Stomach (tissue), 9 donors: ENCODE results near the gene SLC12A3. TPM values are rescaled to one million over a fixed set of nuclear protein-coding genes. Genes with fewer than 3 reads are reported as not detected.

Source experiments
- DNase-seq, 2 donors: peaks; one replicate each; pipeline versions ENCODE4 v3.0.0 to v3.0.0-alpha.2; 2013 to 2019
- H3K27ac ChIP-seq, 5 donors: fragments of 200-600 bp in 4 of 5; sonication (generic) in 4 of 5; one replicate each; pipeline ENCODE4 v1.5.1; 2013 to 2019; ENCODE audit warnings: mild to moderate bottlenecking in 1 of 5, moderate library complexity in 1 of 5
- H3K27me3 ChIP-seq, 3 donors: fragments of 200-600 bp; sonication (generic); one replicate each; pipeline ENCODE4 v1.5.1; 2017 to 2019; ENCODE audit warnings: mixed run types in 1 of 3
- H3K36me3 ChIP-seq, 4 donors: fragments of 200-600 bp; sonication (generic); 1 replicate in 3 of 4; 2 replicates in 1 of 4; pipeline ENCODE4 v1.5.1; 2016 to 2019
- H3K4me1 ChIP-seq, 4 donors: fragments of 200-600 bp; sonication (generic); one replicate each; pipeline ENCODE4 v1.5.1; 2016 to 2019
- H3K4me3 ChIP-seq, 4 donors: fragments of 200-600 bp; sonication (generic) in 3 of 4; one replicate each; pipeline ENCODE4 v1.5.1; 2016 to 2019; ENCODE audit warnings: mild to moderate bottlenecking in 1 of 4
- H3K9me3 ChIP-seq, 4 donors: fragments of 200-600 bp; sonication (generic); one replicate each; pipeline ENCODE4 v1.5.1; 2016 to 2019
- EP300 ChIP-seq: sonication (generic); formaldehyde crosslinking; IDR thresholded peaks from one replicate; pipeline ENCODE4 v1.6.1; 2017; ENCODE audit warnings: antibody characterized with exemption
- POLR2A ChIP-seq, 4 donors: fragments of 450-650 bp; IDR thresholded peaks; one replicate each; pipeline ENCODE4 v1.6.1; 2016; ENCODE audit warnings: antibody characterized with exemption in 4 of 4, control low read depth in 2 of 4, mild to moderate bottlenecking in 1 of 4, moderate library complexity in 1 of 4
- POLR2AphosphoS5 ChIP-seq, 3 donors: sonication (generic); formaldehyde crosslinking; IDR thresholded peaks; one replicate each; pipeline ENCODE4 v1.6.1; 2016; ENCODE audit warnings: antibody characterized with exemption in 3 of 3
- WGBS, 5 donors: extraction: QIAGEN DNeasy Blood & Tissue Kit in 3 of 5; methylation state at CpG; one replicate each; pipeline versions ENCODE4 v1.1.5 to v1.1.7; 2013 to 2018; 5-methylcytosine and 5-hydroxymethylcytosine counted together
- intact Hi-C: fragments of 100-400 bp; cut with DNase I; formaldehyde crosslinking; loops from one replicate; pipeline ENCODE4 v1.15.1; 2023; ENCODE audit warnings: low total_unique reads
- polyA plus RNA-seq, 3 donors: library from polyadenylated mRNA; stranded (reverse); fragments of 200-250 nt; gene quantifications; one replicate each; pipeline ENCODE4 v1.2.3, GENCODE V29; 2013
- total RNA-seq, 5 donors: library from RNA; depleted of rRNA; stranded (reverse); fragments of >200 nt; gene quantifications; one replicate each; pipeline versions ENCODE4 v1.1.0 to v1.2.3, GENCODE V29; 2014 to 2016
- TF ChIP-seq, protein P1 (sequence below), 7 experiments: fragments of 450-650 bp in 4 of 7; fragments of 200-600 bp in 3 of 7; sonication (generic) in 3 of 7; IDR thresholded peaks; one replicate each; pipeline ENCODE4 v1.5.1; 2016 to 2019; ENCODE audit warnings: antibody characterized with exemption in 7 of 7, control low read depth in 2 of 7, mild to moderate bottlenecking in 1 of 7
- donor health status: healthy with polysubstance abuse.
- donor health status: Bipolar disorder and iron deficiency.
- donor health status: healthy.

The SLC12A3 gene
- total and polyA plus RNA-seq, 8 donors: 0.10 to 0.12 TPM; not detected in 6

- DNase-seq: no peak
- TF ChIP-seq, protein P1, sequence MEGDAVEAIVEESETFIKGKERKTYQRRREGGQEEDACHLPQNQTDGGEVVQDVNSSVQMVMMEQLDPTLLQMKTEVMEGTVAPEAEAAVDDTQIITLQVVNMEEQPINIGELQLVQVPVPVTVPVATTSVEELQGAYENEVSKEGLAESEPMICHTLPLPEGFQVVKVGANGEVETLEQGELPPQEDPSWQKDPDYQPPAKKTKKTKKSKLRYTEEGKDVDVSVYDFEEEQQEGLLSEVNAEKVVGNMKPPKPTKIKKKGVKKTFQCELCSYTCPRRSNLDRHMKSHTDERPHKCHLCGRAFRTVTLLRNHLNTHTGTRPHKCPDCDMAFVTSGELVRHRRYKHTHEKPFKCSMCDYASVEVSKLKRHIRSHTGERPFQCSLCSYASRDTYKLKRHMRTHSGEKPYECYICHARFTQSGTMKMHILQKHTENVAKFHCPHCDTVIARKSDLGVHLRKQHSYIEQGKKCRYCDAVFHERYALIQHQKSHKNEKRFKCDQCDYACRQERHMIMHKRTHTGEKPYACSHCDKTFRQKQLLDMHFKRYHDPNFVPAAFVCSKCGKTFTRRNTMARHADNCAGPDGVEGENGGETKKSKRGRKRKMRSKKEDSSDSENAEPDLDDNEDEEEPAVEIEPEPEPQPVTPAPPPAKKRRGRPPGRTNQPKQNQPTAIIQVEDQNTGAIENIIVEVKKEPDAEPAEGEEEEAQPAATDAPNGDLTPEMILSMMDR (IDR thresholded peaks at IDR 0.05): no peak
- TF ChIP-seq POLR2A (IDR thresholded peaks at IDR 0.05) (no peak), POLR2AphosphoS5 (IDR thresholded peaks at IDR 0.05) (no peak), EP300 (no peak)
- Histone ChIP-seq H3K9me3 (no peaks in the 10 kb centered on the region), H3K27ac (no peak overlapping the region), H3K4me3 (no peak overlapping the region), H3K36me3 (peaks cover 38 to 82% (median 80%) of the 10 kb centered on the region in 4 donors), H3K27me3 (no peaks in the 10 kb centered on the region), H3K4me1 (no peaks in the 10 kb centered on the region)
- WGBS, 5 donors: 98 to 100% (median 100%) methylated on average over 1 of the region's 1 CpG
- intact Hi-C loops: no loop called here
Measured at GRCh38 chr16:56828647-56829046, 36.4 kb upstream of the SLC12A3 start.

GRCh38 chr16:56830669-56831068 is 34.3 kb upstream of the SLC12A3 start:
- Histone ChIP-seq H3K27ac (no peak overlapping the region), H3K36me3 (peaks cover 41 to 89% (median 82%) of the 10 kb centered on the region in 4 donors), H3K4me3 (no peak overlapping the region), H3K4me1 (no peaks in the 10 kb centered on the region), H3K27me3 (no peaks in the 10 kb centered on the region), H3K9me3 (no peaks in the 10 kb centered on the region)
- intact Hi-C loops: no loop called here
- TF ChIP-seq, protein P1 (IDR thresholded peaks at IDR 0.05): no peak
- TF ChIP-seq POLR2A (IDR thresholded peaks at IDR 0.05): no peak
- TF ChIP-seq EP300: no peak
- no peak for TF ChIP-seq POLR2AphosphoS5 (IDR thresholded peaks at IDR 0.05)
- DNase-seq: no peak
- WGBS, 5 donors: 47 to 97% (median 77%) methylated on average over 2 of the region's 2 CpGs

GRCh38 chr16:56832768-56833167 is 32.2 kb upstream of the SLC12A3 start:
- Histone ChIP-seq H3K4me1 (no peaks in the 10 kb centered on the region), H3K27me3 (no peaks in the 10 kb centered on the region), H3K36me3 (peaks cover 40 to 91% (median 91%) of the 10 kb centered on the region in 4 donors), H3K27ac (no peak overlapping the region), H3K4me3 (no peak overlapping the region), H3K9me3 (no peaks in the 10 kb centered on the region)
- DNase-seq: no peak
- intact Hi-C loops: no loop called here
- TF ChIP-seq, protein P1 (IDR thresholded peaks at IDR 0.05): no peak
- TF ChIP-seq POLR2A (IDR thresholded peaks at IDR 0.05) (no peak), POLR2AphosphoS5 (IDR thresholded peaks at IDR 0.05) (no peak), EP300 (no peak)

DNA sequence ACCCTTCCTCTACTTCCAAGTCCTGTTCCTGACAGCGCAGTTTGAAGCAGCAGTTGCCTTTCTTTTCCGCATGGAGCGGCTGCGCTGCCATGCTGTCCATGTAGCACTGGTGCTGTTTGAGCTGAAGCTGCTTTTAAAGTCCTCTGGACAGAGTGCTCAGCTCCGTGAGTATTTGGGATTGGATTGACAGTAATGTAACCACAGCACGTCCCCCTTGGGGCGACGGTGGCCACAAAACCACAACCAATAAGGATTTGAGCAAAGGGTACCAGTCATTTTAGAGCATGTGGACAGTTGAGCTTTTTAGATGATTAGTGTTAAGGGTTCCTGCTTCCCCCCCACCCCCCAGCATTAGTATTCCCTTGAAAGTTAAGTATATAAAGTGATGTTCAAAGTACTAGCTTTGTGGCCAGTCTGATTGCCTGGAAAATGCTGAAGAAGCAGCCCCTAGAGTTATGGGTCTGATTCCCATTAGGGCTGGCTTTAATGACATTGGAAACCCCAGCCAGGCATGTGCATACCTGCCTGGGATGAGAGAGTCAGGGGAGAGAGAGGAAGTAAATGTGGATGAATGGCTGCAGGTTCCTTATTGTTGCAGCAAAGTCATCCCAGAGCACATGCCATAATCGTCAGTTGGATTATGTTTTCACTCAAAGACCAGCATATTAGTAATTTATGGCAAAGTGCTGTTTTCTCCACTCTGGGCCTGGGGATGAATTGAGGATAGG is 31.6 kb upstream of the SLC12A3 start:
- TF ChIP-seq, protein P1 (IDR thresholded peaks at IDR 0.05): no peak
- no peak for TF ChIP-seq EP300
- TF ChIP-seq POLR2AphosphoS5 (IDR thresholded peaks at IDR 0.05): no peak
- no peak for TF ChIP-seq POLR2A (IDR thresholded peaks at IDR 0.05)
- H3K9me3 ChIP-seq: no peaks in the 10 kb centered on the region
- H3K27me3 ChIP-seq: no peaks in the 10 kb centered on the region
- intact Hi-C loops: no loop called here
- 88 to 93% (median 90%) methylated on average over 9 of the region's 9 CpGs for WGBS, 5 donors
- peaks cover 44 to 98% (median 97%) of the 10 kb centered on the region in 4 donors for H3K36me3 ChIP-seq
- H3K27ac ChIP-seq: no peak overlapping the region
- H3K4me3 ChIP-seq: no peak overlapping the region
- no peaks in the 10 kb centered on the region for H3K4me1 ChIP-seq
- no peak for DNase-seq
